Fibroblast of lung (primary cell): ENCODE data around the gene TAPBPL. TPM values are rescaled to one million over a fixed set of nuclear protein-coding genes. Genes with fewer than 3 reads are reported as not detected.

ENCODE experiments used
- DNase-seq, 2 donors: peaks; one replicate each; pipeline versions ENCODE4 v3.0.0 to v3.0.0-alpha.2; 2010; ENCODE audit warnings: low read depth in 2 of 2
- H2AFZ ChIP-seq: 2 replicates; pipeline ENCODE4 v1.5.1; 2012; ENCODE audit warnings: low read length, control low read depth, inconsistent platforms
- H3K27ac ChIP-seq: 2 replicates; pipeline ENCODE4 v1.5.1; 2011; ENCODE audit warnings: low read length, control low read depth; ENCODE audit not compliant: insufficient read depth
- H3K27me3 ChIP-seq: 2 replicates; pipeline ENCODE4 v1.5.1; 2011; ENCODE audit warnings: mild to moderate bottlenecking, low read length; ENCODE audit not compliant: control insufficient read depth, insufficient read depth
- H3K36me3 ChIP-seq: 2 replicates; pipeline ENCODE4 v1.5.1; 2011; ENCODE audit warnings: low read length; ENCODE audit not compliant: control insufficient read depth, insufficient read depth
- H3K4me1 ChIP-seq: 2 replicates; pipeline ENCODE4 v1.5.1; 2011; ENCODE audit warnings: low read length; ENCODE audit not compliant: control insufficient read depth, insufficient read depth; ENCODE audit errors: extremely low read depth
- H3K4me2 ChIP-seq: 2 replicates; pipeline ENCODE4 v1.5.1; 2011; ENCODE audit warnings: low read length, control low read depth; ENCODE audit not compliant: insufficient read depth; ENCODE audit errors: extremely low read depth
- H3K4me3 ChIP-seq, 4 experiments: fragments of 200-600 bp in 1 of 4; sonication (generic) in 1 of 4; replicated peaks in 1 of 4; 2 replicates each; pipeline ENCODE4 v1.5.1; 2011 to 2016; ENCODE audit warnings: low read length in 4 of 4, low read depth in 3 of 4, mild to moderate bottlenecking in 3 of 4, control low read depth in 2 of 4, inconsistent platforms in 1 of 4, mixed read lengths in 1 of 4; ENCODE audit not compliant: insufficient read depth in 1 of 4; ENCODE audit errors: control extremely low read depth in 1 of 4
- H3K79me2 ChIP-seq: 2 replicates; pipeline ENCODE4 v1.5.1; 2012; ENCODE audit warnings: mild to moderate bottlenecking, low read length, inconsistent platforms; ENCODE audit not compliant: control insufficient read depth, insufficient read depth
- H3K9ac ChIP-seq: 2 replicates; pipeline ENCODE4 v1.5.1; 2011; ENCODE audit warnings: mild to moderate bottlenecking, low read length, control low read depth; ENCODE audit not compliant: insufficient read depth
- H3K9me3 ChIP-seq: 2 replicates; pipeline ENCODE4 v1.5.1; 2012; ENCODE audit warnings: low read depth, low read length; ENCODE audit not compliant: control insufficient read depth, insufficient read depth
- H4K20me1 ChIP-seq: 2 replicates; pipeline ENCODE4 v1.5.1; 2011; ENCODE audit warnings: low read length; ENCODE audit not compliant: control insufficient read depth, insufficient read depth; ENCODE audit errors: extremely low read depth
- EZH2 ChIP-seq: IDR thresholded peaks from 2 replicates; pipeline ENCODE4 v1.5.1; 2012; ENCODE audit warnings: low read length, control low read depth, mild to moderate bottlenecking; ENCODE audit errors: missing control alignments
- polyA plus RNA-seq, 2 donors: library from polyadenylated mRNA; depleted of rRNA in 1 of 2; stranded (reverse) in 1 of 2; unstranded in 1 of 2; fragments of >200 nt; gene quantifications; 2 replicates each; pipeline ENCODE4 v1.2.1, GENCODE V29; 2011 to 2012; ENCODE audit warnings: missing spikeins in 1 of 2
- total RNA-seq: library from RNA; depleted of rRNA; stranded (reverse); fragments of >200 nt; gene quantifications from 2 replicates; pipeline ENCODE4 v1.2.1, GENCODE V29; 2014
- TF ChIP-seq, protein P1 (sequence below), 2 donors: IDR thresholded peaks in 1 of 2; conservative IDR thresholded peaks in 1 of 2; 1 replicate in 1 of 2; 2 replicates in 1 of 2; pipeline ENCODE4 v1.5.1; 2011 to 2012; ENCODE audit warnings: low read length in 2 of 2, control low read depth in 1 of 2, inconsistent platforms in 1 of 2, low read depth in 1 of 2, mild to moderate bottlenecking in 1 of 2

TAPBPL gene
- total and polyA plus RNA-seq, 2 donors (not counting 1 experiment from before 2014, with no cell fraction given), result 14.0 to 17.3 TPM

DNA sequence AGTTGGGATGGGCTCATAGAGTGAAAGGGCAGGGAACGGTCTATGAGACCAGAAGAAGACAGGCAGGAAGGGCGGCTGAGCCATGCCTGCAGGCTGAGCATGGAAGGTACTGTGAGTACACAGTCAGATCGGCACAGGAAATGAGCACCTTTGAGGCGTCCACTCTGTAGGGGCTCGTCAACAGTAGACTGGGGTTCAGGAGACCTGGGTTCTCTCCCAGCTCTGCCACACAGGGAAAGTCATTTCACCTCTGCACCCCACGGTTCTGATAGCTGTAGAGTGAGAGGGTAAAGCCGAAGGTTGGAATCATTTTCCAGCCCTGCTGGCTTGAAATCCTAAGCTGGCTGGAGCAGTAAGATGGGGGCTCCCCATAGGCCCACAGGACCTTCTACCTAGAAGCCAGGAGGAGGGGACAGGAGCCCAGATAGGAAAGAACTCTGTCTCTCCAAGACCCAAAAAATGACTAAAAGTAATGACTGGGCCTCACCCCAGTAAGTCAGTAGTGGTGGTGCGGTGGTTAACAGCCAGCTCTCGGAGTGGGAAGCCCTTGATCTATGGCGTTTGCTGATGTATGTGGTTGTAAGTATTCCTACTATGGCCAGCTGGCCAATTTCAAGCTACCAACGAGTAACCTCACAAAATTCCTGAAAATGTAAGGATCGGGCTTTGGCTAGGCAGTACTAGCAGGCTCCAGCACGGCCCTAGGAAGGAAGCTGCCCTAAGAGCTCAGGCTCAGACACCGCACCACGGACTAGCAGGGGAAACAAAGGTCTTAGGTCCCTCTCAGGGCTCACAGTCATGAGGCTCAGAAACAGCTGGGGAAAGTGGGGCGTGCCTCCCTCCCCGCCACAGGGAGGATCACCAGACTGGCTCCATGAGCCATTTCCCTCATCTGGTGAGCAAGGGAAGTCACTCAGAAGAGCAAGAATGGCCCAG lies 17.4 kb upstream of the TAPBPL start:
- no peak for TF ChIP-seq EZH2
- TF ChIP-seq, protein P1, sequence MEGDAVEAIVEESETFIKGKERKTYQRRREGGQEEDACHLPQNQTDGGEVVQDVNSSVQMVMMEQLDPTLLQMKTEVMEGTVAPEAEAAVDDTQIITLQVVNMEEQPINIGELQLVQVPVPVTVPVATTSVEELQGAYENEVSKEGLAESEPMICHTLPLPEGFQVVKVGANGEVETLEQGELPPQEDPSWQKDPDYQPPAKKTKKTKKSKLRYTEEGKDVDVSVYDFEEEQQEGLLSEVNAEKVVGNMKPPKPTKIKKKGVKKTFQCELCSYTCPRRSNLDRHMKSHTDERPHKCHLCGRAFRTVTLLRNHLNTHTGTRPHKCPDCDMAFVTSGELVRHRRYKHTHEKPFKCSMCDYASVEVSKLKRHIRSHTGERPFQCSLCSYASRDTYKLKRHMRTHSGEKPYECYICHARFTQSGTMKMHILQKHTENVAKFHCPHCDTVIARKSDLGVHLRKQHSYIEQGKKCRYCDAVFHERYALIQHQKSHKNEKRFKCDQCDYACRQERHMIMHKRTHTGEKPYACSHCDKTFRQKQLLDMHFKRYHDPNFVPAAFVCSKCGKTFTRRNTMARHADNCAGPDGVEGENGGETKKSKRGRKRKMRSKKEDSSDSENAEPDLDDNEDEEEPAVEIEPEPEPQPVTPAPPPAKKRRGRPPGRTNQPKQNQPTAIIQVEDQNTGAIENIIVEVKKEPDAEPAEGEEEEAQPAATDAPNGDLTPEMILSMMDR (conservative IDR thresholded peaks at IDR 0.05 in 1 of 2, IDR thresholded peaks at IDR 0.05 in 1 of 2; ENCODE audit: low read depth in 1 of 2, low read length in 2 of 2), result no peak
- H3K27ac ChIP-seq, result no peak overlapping the region
- DNase-seq, result peak in 1 of 2 donors; percentile 43

DNA sequence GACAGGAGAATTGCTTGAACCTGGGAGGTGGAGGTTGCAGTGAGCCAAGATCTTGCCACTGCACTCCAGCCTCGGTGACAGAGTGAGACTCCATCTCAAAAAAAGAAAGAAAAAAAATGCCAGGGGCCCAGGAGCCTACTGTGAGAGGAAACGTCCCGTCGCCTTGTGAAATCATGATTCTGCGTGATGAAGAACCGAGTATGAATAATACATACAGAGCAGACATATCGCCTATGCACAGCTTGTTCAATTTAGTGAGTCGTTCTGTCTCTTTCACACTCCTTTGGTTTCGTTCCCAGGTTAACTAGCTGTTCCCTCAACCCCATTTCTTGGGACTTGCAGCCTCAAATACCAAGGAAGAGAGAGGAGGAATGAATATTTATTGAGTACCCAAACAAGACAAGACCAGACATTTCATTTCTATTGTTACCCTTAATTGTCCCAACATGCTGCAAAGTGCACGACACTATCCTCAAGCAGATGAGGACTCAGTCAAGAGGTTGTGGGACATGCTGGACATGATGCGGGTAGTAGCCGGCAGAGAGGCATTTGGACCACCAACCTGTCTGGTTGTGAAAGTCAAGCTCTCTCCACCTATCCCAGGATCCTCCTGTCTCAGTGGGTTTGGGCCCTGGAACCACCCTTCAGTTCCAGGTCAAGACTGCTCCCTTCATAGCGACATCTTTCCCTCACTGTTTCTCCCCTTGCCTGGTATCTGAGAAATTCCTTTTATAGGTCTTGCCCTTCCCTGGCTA lies 15.7 kb upstream of the TAPBPL start:
- Histone ChIP-seq H3K79me2 (no peaks in the 10 kb centered on the region), H3K4me2 (no peak overlapping the region), H2AFZ (no peak overlapping the region), H3K27me3 (no peaks in the 10 kb centered on the region), H3K36me3 (no peaks in the 10 kb centered on the region), H3K4me3 (no peak overlapping the region), H4K20me1 (no peaks in the 10 kb centered on the region), H3K9ac (no peak overlapping the region), H3K4me1 (peaks cover 6% of the 10 kb centered on the region), H3K27ac (no peak overlapping the region), H3K9me3 (no peaks in the 10 kb centered on the region)
- no peak for DNase-seq
- TF ChIP-seq, protein P1 (conservative IDR thresholded peaks at IDR 0.05 in 1 of 2, IDR thresholded peaks at IDR 0.05 in 1 of 2; ENCODE audit: low read depth in 1 of 2, low read length in 2 of 2), result no peak
- no peak for TF ChIP-seq EZH2

More for the DNA sequence above, 17.4 kb upstream of the TAPBPL start:
- no peaks in the 10 kb centered on the region for H3K9me3 ChIP-seq
- no peaks in the 10 kb centered on the region for H3K79me2 ChIP-seq
- no peaks in the 10 kb centered on the region for H3K27me3 ChIP-seq
- H4K20me1 ChIP-seq, result no peaks in the 10 kb centered on the region
- no peak overlapping the region for H2AFZ ChIP-seq
- no peak overlapping the region for H3K9ac ChIP-seq
- no peak overlapping the region for H3K4me3 ChIP-seq
- H3K4me2 ChIP-seq, result no peak overlapping the region
- H3K4me1 ChIP-seq, result peaks cover 13% of the 10 kb centered on the region
- no peaks in the 10 kb centered on the region for H3K36me3 ChIP-seq

DNA sequence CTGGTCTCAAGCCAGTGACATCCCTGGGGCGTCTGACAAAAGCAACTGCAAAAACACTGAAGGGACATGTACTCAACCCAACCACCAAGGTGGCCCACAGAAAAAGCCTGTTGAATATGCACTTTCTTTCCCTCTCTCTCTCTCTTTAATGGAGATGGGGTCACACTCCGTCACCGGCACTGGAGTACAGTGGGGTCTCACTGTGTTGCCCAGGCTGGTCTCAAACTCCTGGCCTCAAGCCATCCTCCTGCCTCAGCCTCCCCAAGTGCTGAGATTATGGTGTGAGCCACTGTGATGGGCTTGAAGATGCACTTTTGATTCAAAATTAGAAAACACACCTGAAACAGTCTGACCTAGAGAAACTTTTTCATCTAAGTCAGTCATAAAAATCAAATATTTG lies 14.3 kb upstream of the TAPBPL start:
- H3K4me3 ChIP-seq, result no peak overlapping the region
- H4K20me1 ChIP-seq, result no peaks in the 10 kb centered on the region
- no peaks in the 10 kb centered on the region for H3K4me1 ChIP-seq
- H3K36me3 ChIP-seq, result no peaks in the 10 kb centered on the region
- H3K27ac ChIP-seq, result no peak overlapping the region
- no peak for TF ChIP-seq EZH2
- TF ChIP-seq, protein P1 (conservative IDR thresholded peaks at IDR 0.05 in 1 of 2, IDR thresholded peaks at IDR 0.05 in 1 of 2; ENCODE audit: low read depth in 1 of 2, low read length in 2 of 2), result no peak
- no peak for DNase-seq
- no peak overlapping the region for H2AFZ ChIP-seq
- no peaks in the 10 kb centered on the region for H3K27me3 ChIP-seq
- no peak overlapping the region for H3K4me2 ChIP-seq
- H3K79me2 ChIP-seq, result no peaks in the 10 kb centered on the region
- H3K9ac ChIP-seq, result no peak overlapping the region
- H3K9me3 ChIP-seq, result no peaks in the 10 kb centered on the region
